Measurements from ENCODE around the gene C3.
"Not testable (repeated sequence)": the region's sequence is repeated elsewhere in the genome, so short reads cannot be mapped to it uniquely, and the experiment has no call there.

The C3 gene

GRCh38 chr19:6720369-6721137 is at the start of gene C3:
TSS of gene C3 (minus strand) at chr19:6720650. CDS start at chr19:6720589, 61 bp downstream.
- DNase-seq (ENCODE audit: low spot score) = peak; percentile 56

GRCh38 chr19:6769006-6769619 is 48.7 kb upstream of the C3 start:
- DNase-seq (ENCODE audit: low spot score) = peak; percentile 75

GRCh38 chr19:6768236-6768785 is 47.9 kb upstream of the C3 start:
- no peak for DNase-seq (ENCODE audit: low spot score)

GRCh38 chr19:6767357-6768235 is 47.1 kb upstream of the C3 start, which contains the start of gene SH2D3A:
TSS of gene SH2D3A (minus strand) at chr19:6767435. CDS start at chr19:6763748, 3,687 bp downstream.
- DNase-seq (ENCODE audit: low spot score) = peak; percentile 67

GRCh38 chr19:6767081-6767356 is 46.6 kb upstream of the C3 start:
- DNase-seq (ENCODE audit: low spot score) = no peak

- DNase-seq (ENCODE audit: low spot score) = no peak
Observed at GRCh38 chr19:6766357-6767080, 46.1 kb upstream of the C3 start.

GRCh38 chr19:6765738-6766356 is 45.4 kb upstream of the C3 start:
- no peak for DNase-seq (ENCODE audit: low spot score)

GRCh38 chr19:6762253-6762797 is 41.9 kb upstream of the C3 start:
- not testable (repeated sequence) for DNase-seq (ENCODE audit: low spot score)

- no peak for DNase-seq (ENCODE audit: low spot score)
Observed at GRCh38 chr19:6761053-6761676, 40.7 kb upstream of the C3 start.

- no peak for DNase-seq (ENCODE audit: low spot score)
Observed at GRCh38 chr19:6760606-6761005, 40.2 kb upstream of the C3 start.

- no peak for DNase-seq (ENCODE audit: low spot score)
Observed at GRCh38 chr19:6754653-6755463, 34.4 kb upstream of the C3 start.

- DNase-seq (ENCODE audit: low spot score) = no peak
Observed at GRCh38 chr19:6754136-6754535, 33.7 kb upstream of the C3 start.

GRCh38 chr19:6753178-6754031 is 33.0 kb upstream of the C3 start:
- DNase-seq (ENCODE audit: low spot score) = peak; percentile 94

- DNase-seq (ENCODE audit: low spot score) = peak; percentile 87
Observed at GRCh38 chr19:6752256-6753177, 32.1 kb upstream of the C3 start.

- no peak for DNase-seq (ENCODE audit: low spot score)
Observed at GRCh38 chr19:6751189-6751588, 30.7 kb upstream of the C3 start.

GRCh38 chr19:6750062-6750461 is 29.6 kb upstream of the C3 start:
- no peak for DNase-seq (ENCODE audit: low spot score)

- not testable (repeated sequence) for DNase-seq (ENCODE audit: low spot score)
Observed at GRCh38 chr19:6748543-6748942, 28.1 kb upstream of the C3 start.

- no peak for DNase-seq (ENCODE audit: low spot score)
Observed at GRCh38 chr19:6745965-6746364, 25.5 kb upstream of the C3 start.

Measured in HuH-7 (cell line).